GM21526 (cell line): Measurements from ENCODE around the gene ZSWIM9.
"Not testable (repeated sequence)": the region's sequence is repeated elsewhere in the genome, so short reads cannot be mapped to it uniquely, and the experiment has no call there.

Experiments
- ATAC-seq: cut with Tn5 transposase; IDR thresholded peaks from one replicate; pipeline ENCODE4 v1.9.1; 2021; ENCODE audit warnings: moderate library complexity; ENCODE audit not compliant: unreplicated experiment, low FRiP score

ZSWIM9 gene

GRCh38 chr19:48210005-48210404, 39.5 kb downstream of the ZSWIM9 start:
- no peak for ATAC-seq

DNA sequence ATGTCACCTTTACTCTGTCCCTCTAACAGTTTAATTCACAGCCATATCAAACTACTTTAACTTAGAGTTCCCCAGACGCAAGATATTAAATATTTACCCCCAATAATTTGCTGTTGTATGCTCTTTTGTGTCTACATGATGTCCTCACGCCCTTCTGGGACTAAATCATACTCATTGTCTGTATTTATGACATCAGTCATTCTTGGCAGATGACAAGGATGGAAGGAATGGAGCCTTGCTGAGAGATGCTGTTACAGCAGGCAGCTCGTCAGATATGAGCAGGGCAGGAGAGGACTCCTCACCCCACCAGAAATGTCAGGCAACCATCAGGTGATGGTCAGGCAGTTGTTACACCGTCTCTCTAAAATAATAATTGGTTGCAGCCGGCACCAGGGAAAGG, 43.5 kb downstream of the ZSWIM9 start:
- no peak for ATAC-seq

GRCh38 chr19:48216933-48217332, 46.5 kb downstream of the ZSWIM9 start:
- ATAC-seq = no peak

GRCh38 chr19:48218997-48219396, 48.5 kb downstream of the ZSWIM9 start:
- no peak for ATAC-seq

- ATAC-seq = not testable (repeated sequence)
Observed at GRCh38 chr19:48220784-48221183, 50.3 kb downstream of the ZSWIM9 start.

DNA sequence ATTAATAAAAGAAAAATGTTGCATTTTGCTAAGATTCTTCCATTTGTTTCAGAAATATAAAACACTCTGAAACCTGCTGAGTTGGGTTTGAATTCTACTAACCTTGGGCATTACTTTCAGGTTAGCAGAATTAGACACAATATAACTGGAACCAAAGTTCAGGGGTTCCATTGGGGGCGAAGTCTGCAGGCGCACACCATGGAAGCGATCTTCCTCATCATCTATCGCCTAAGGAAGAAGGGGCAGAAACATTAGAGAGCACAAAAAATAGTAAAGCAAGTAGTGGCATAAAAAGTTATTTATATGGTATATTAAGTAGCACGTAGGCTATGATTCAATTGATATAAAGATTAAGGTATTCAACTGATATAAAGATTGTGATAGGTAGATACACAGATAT, 51.1 kb downstream of the ZSWIM9 start:
- no peak for ATAC-seq

DNA sequence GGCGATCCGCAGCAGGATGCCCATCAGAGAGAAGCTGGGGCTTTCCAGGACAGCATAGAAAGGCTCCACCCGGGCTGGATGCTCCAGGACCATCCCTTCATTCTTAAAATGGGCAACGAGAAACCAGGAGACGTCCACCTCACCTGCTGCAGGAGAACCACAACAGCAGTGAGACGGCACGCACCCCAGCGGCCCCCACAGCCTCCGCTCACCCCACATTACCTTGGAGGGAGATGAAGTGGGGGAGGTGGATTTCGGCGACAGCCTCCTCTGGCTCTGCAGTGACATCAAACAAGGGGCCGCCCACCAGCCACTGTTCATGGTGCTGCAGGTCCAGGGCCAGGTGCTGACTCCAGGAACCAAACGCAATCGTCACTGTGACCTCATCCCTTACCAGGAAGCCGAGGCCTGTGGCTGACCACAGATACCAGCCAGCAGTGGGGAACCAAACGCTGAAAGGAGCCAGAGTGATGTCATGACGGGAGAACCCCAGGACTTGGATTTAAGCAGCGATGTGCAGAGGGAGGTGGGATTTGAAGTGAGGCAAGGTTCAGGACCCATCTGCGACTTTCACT, 60.2 kb downstream of the ZSWIM9 start:
- ATAC-seq = no peak

DNA sequence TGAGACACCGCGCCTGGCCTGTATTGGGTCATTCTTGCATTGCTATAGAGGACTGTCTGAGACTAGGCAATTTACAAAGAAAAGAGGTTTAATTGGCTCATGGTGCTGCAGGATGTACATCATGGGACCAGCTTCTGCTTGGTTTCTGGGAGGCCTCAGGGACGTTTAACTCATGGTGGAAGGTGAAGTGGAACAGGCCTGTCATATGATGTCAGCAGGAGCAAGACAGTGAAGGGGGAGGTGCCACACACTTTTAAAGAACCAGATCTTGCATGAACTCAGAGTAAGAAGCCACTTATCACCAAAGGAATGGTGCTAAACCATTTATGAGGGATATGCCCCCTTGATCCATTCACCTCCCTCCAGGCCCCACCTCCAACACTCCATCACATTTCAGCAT, 66.6 kb downstream of the ZSWIM9 start:
- ATAC-seq = no peak

GRCh38 chr19:48239120-48239519, 68.6 kb downstream of the ZSWIM9 start:
- no peak for ATAC-seq

GRCh38 chr19:48239582-48240141, 69.2 kb downstream of the ZSWIM9 start:
- no peak for ATAC-seq

GRCh38 chr19:48241771-48242170, 71.3 kb downstream of the ZSWIM9 start:
- ATAC-seq = not testable (repeated sequence)

- no peak for ATAC-seq
Observed at GRCh38 chr19:48244281-48244680, 73.8 kb downstream of the ZSWIM9 start.

- ATAC-seq = no peak
Observed at GRCh38 chr19:48246101-48246500, 75.6 kb downstream of the ZSWIM9 start.

GRCh38 chr19:48247212-48247611, 76.7 kb downstream of the ZSWIM9 start:
- ATAC-seq = no peak
